ENCODE results near the gene CGB2. TPM values are rescaled to one million over a fixed set of nuclear protein-coding genes. Genes with fewer than 3 reads are reported as not detected.
A peak's percentile ranks its signal among the peaks of the same experiment; 100 is the strongest.

The CGB2 gene
- total and polyA plus RNA-seq, 4 experiments from 2014 or later = not detected

- no peaks in the 10 kb centered on the region for H3K9me3 ChIP-seq (ENCODE audit: control insufficient read depth in 1 of 2, low read length in 2 of 2)
These were observed 24.8 kb upstream of the CGB2 start for GRCh38 chr19:49006905-49007304.

GRCh38 chr19:49009828-49010227, 21.9 kb upstream of the CGB2 start:
- H3K36me3 Mint-ChIP-seq = peaks cover 18 to 44% of the 10 kb centered on the region in 2 donors
- POLR2A ChIA-PET (ENCODE audit: partially characterized antibody) = interaction anchor here (0.9 kb wide), 1 partner anchor 9 kb away, joined by 3 read pairs; no protein-coding TSS in a partner anchor
- intact Hi-C loops (cut with micrococcal nuclease) = no loop called here

More at GRCh38 chr19:49006905-49007304, 24.8 kb upstream of the CGB2 start:
- no peak for DNase-seq
- no peaks in the 10 kb centered on the region for H3K4me1 Mint-ChIP-seq
- no peak overlapping the region for H3K27ac Mint-ChIP-seq
- no peaks in the 10 kb centered on the region for H3K27me3 Mint-ChIP-seq
- H3K4me3 Mint-ChIP-seq = no peak overlapping the region
- H3K9me3 Mint-ChIP-seq = no peaks in the 10 kb centered on the region
- Histone ChIP-seq H3K4me1 (ENCODE audit: insufficient read depth, low read length) (no peaks in the 10 kb centered on the region), H3K27me3 (ENCODE audit: insufficient read depth, low read length) (no peaks in the 10 kb centered on the region), H3K36me3 (ENCODE audit: insufficient read depth, low read length) (peaks cover 17% of the 10 kb centered on the region), H3K4me3 (ENCODE audit: low read length in 2 of 2) (no peak overlapping the region), H3K27ac (ENCODE audit: low read depth, low read length) (no peak overlapping the region)
- intact Hi-C loops (cut with micrococcal nuclease) = no loop called here
- CTCF ChIA-PET (ENCODE audit: partially characterized antibody) = no interaction called here
- peaks cover 21 to 43% of the 10 kb centered on the region in 2 donors for H3K36me3 Mint-ChIP-seq
- POLR2A ChIA-PET (ENCODE audit: partially characterized antibody) = no interaction called here

GRCh38 chr19:49010453-49010852, 21.2 kb upstream of the CGB2 start:
- H3K27me3 Mint-ChIP-seq = no peaks in the 10 kb centered on the region
- peaks cover 14 to 45% of the 10 kb centered on the region in 2 donors for H3K36me3 Mint-ChIP-seq
- no peaks in the 10 kb centered on the region for H3K9me3 Mint-ChIP-seq
- CTCF ChIA-PET (ENCODE audit: partially characterized antibody) = interaction anchor here (3.1 to 3.3 kb wide), 2 partner anchors 12 to 17 kb away, joined by 10 to 24 read pairs; partner anchors contain the start of genes GYS1 and RUVBL2
- Histone ChIP-seq H3K36me3 (ENCODE audit: insufficient read depth, low read length) (peaks cover 19% of the 10 kb centered on the region), H3K27me3 (ENCODE audit: insufficient read depth, low read length) (no peaks in the 10 kb centered on the region), H3K27ac (ENCODE audit: low read depth, low read length) (no peak overlapping the region), H3K9me3 (ENCODE audit: control insufficient read depth in 1 of 2, low read length in 2 of 2) (no peaks in the 10 kb centered on the region), H3K4me1 (ENCODE audit: insufficient read depth, low read length) (no peaks in the 10 kb centered on the region), H3K4me3 (ENCODE audit: low read length in 2 of 2) (no peak overlapping the region)
- no peak for DNase-seq
- H3K4me1 Mint-ChIP-seq = no peaks in the 10 kb centered on the region
- POLR2A ChIA-PET (ENCODE audit: partially characterized antibody) = interaction anchor here (0.9 kb wide), 1 partner anchor 8 kb away, joined by 3 read pairs; no protein-coding TSS in a partner anchor
- H3K4me3 Mint-ChIP-seq = no peak overlapping the region
- intact Hi-C loops (cut with micrococcal nuclease) = no loop called here
- no peak overlapping the region for H3K27ac Mint-ChIP-seq

More at GRCh38 chr19:49009828-49010227, 21.9 kb upstream of the CGB2 start:
- peaks cover 24% of the 10 kb centered on the region for H3K36me3 ChIP-seq (ENCODE audit: insufficient read depth, low read length)
- no peaks in the 10 kb centered on the region for H3K27me3 ChIP-seq (ENCODE audit: insufficient read depth, low read length)
- CTCF ChIA-PET (ENCODE audit: partially characterized antibody) = interaction anchor here (3.1 to 3.3 kb wide), 2 partner anchors 11 to 16 kb away, joined by 10 to 24 read pairs; partner anchors contain the start of genes GYS1 and RUVBL2
- H3K4me3 ChIP-seq (ENCODE audit: low read length in 2 of 2) = no peak overlapping the region
- H3K27me3 Mint-ChIP-seq = no peaks in the 10 kb centered on the region
- H3K9me3 ChIP-seq (ENCODE audit: control insufficient read depth in 1 of 2, low read length in 2 of 2) = no peaks in the 10 kb centered on the region
- no peaks in the 10 kb centered on the region for H3K4me1 Mint-ChIP-seq
- H3K27ac ChIP-seq (ENCODE audit: low read depth, low read length) = no peak overlapping the region
- no peak for DNase-seq
- H3K9me3 Mint-ChIP-seq = no peaks in the 10 kb centered on the region
- no peak overlapping the region for H3K27ac Mint-ChIP-seq
- no peaks in the 10 kb centered on the region for H3K4me1 ChIP-seq (ENCODE audit: insufficient read depth, low read length)
- H3K4me3 Mint-ChIP-seq = no peak overlapping the region

GRCh38 chr19:49011194-49011593, 20.5 kb upstream of the CGB2 start:
- H3K4me3 ChIP-seq (ENCODE audit: low read length in 2 of 2) = no peak overlapping the region
- peaks cover 14 to 43% of the 10 kb centered on the region in 2 donors for H3K36me3 Mint-ChIP-seq
- H3K27me3 Mint-ChIP-seq = no peaks in the 10 kb centered on the region
- intact Hi-C loops (cut with micrococcal nuclease) = no loop called here
- peaks cover 19% of the 10 kb centered on the region for H3K36me3 ChIP-seq (ENCODE audit: insufficient read depth, low read length)
- no peaks in the 10 kb centered on the region for H3K27me3 ChIP-seq (ENCODE audit: insufficient read depth, low read length)
- DNase-seq = no peak
- H3K27ac ChIP-seq (ENCODE audit: low read depth, low read length) = no peak overlapping the region
- ChIA-PET POLR2A (ENCODE audit: partially characterized antibody) (no interaction called here), CTCF (ENCODE audit: partially characterized antibody) (interaction anchor here (3.1 kb wide), 1 partner anchor 18 kb away, joined by 10 read pairs; the partner anchor contains the start of genes GYS1 and RUVBL2)
- H3K9me3 Mint-ChIP-seq = no peaks in the 10 kb centered on the region
- no peak overlapping the region for H3K27ac Mint-ChIP-seq
- no peak overlapping the region for H3K4me3 Mint-ChIP-seq
- no peaks in the 10 kb centered on the region for H3K4me1 Mint-ChIP-seq
- no peaks in the 10 kb centered on the region for H3K4me1 ChIP-seq (ENCODE audit: insufficient read depth, low read length)
- H3K9me3 ChIP-seq (ENCODE audit: control insufficient read depth in 1 of 2, low read length in 2 of 2) = no peaks in the 10 kb centered on the region

- Mint-ChIP-seq H3K4me3 (no peak overlapping the region), H3K27ac (peak overlapping the region in 3 of 7 donors; percentile 47 to 73 (median 57)), H3K36me3 (peaks cover 14 to 34% of the 10 kb centered on the region in 2 donors), H3K4me1 (peaks cover 6 to 17% (median 8%) of the 10 kb centered on the region in 4 donors), H3K9me3 (no peaks in the 10 kb centered on the region), H3K27me3 (peaks cover 0 to 3% of the 10 kb centered on the region in 2 donors)
- POLR2A ChIA-PET (ENCODE audit: partially characterized antibody) = interaction anchor here (0.6 kb wide), 1 partner anchor 11 kb away, joined by 4 read pairs; no protein-coding TSS in a partner anchor
- no peak for DNase-seq
- Histone ChIP-seq H3K36me3 (ENCODE audit: insufficient read depth, low read length) (peaks cover 12% of the 10 kb centered on the region), H3K4me1 (ENCODE audit: insufficient read depth, low read length) (peaks cover 10% of the 10 kb centered on the region), H3K27me3 (ENCODE audit: insufficient read depth, low read length) (no peaks in the 10 kb centered on the region), H3K9me3 (ENCODE audit: control insufficient read depth in 1 of 2, low read length in 2 of 2) (no peaks in the 10 kb centered on the region), H3K27ac (ENCODE audit: low read depth, low read length) (no peak overlapping the region), H3K4me3 (ENCODE audit: low read length in 2 of 2) (no peak overlapping the region)
- CTCF ChIA-PET (ENCODE audit: partially characterized antibody) = interaction anchor here (1.1 to 1.8 kb wide), 3 partner anchors 15 to 21 kb away, joined by 5 to 6 read pairs (median 6); partner anchors contain the start of genes GYS1 and RUVBL2
- intact Hi-C loops (cut with micrococcal nuclease) = no loop called here
These were observed 17.4 kb upstream of the CGB2 start for GRCh38 chr19:49014123-49014869.

GRCh38 chr19:49014870-49015255, 16.8 kb upstream of the CGB2 start:
- ChIA-PET CTCF (ENCODE audit: partially characterized antibody) (no interaction called here), POLR2A (ENCODE audit: partially characterized antibody) (no interaction called here)
- H3K4me3 Mint-ChIP-seq = no peak overlapping the region
- peaks cover 0 to 3% of the 10 kb centered on the region in 2 donors for H3K27me3 Mint-ChIP-seq
- no peak overlapping the region for H3K27ac ChIP-seq (ENCODE audit: low read depth, low read length)
- no peak overlapping the region for H3K4me3 ChIP-seq (ENCODE audit: low read length in 2 of 2)
- no peak for DNase-seq
- H3K4me1 ChIP-seq (ENCODE audit: insufficient read depth, low read length) = peaks cover 10% of the 10 kb centered on the region
- peaks cover 6 to 22% (median 12%) of the 10 kb centered on the region in 4 donors for H3K4me1 Mint-ChIP-seq
- intact Hi-C loops (cut with micrococcal nuclease) = no loop called here
- no peaks in the 10 kb centered on the region for H3K9me3 Mint-ChIP-seq
- H3K36me3 Mint-ChIP-seq = peaks cover 14 to 31% of the 10 kb centered on the region in 2 donors
- H3K36me3 ChIP-seq (ENCODE audit: insufficient read depth, low read length) = peaks cover 12% of the 10 kb centered on the region
- peak overlapping the region in 1 of 7 donors; percentile 13 for H3K27ac Mint-ChIP-seq
- H3K27me3 ChIP-seq (ENCODE audit: insufficient read depth, low read length) = no peaks in the 10 kb centered on the region
- no peaks in the 10 kb centered on the region for H3K9me3 ChIP-seq (ENCODE audit: control insufficient read depth in 1 of 2, low read length in 2 of 2)

GRCh38 chr19:49016067-49016839, 15.4 kb upstream of the CGB2 start:
- no peak overlapping the region for H3K27ac ChIP-seq (ENCODE audit: low read depth, low read length)
- H3K27me3 Mint-ChIP-seq = peaks cover 0 to 3% of the 10 kb centered on the region in 2 donors
- H3K4me3 Mint-ChIP-seq = peak overlapping the region in 2 of 8 donors; percentile 43 to 65
- no peak overlapping the region for H3K4me3 ChIP-seq (ENCODE audit: low read length in 2 of 2)
- H3K36me3 Mint-ChIP-seq = peaks cover 7 to 24% of the 10 kb centered on the region in 2 donors
- H3K27me3 ChIP-seq (ENCODE audit: insufficient read depth, low read length) = no peaks in the 10 kb centered on the region
- no peak for DNase-seq
- H3K36me3 ChIP-seq (ENCODE audit: insufficient read depth, low read length) = peaks cover 12% of the 10 kb centered on the region
- intact Hi-C loops (cut with micrococcal nuclease) = no loop called here
- ChIA-PET CTCF (ENCODE audit: partially characterized antibody) (interaction anchor here (0.7 kb wide), 1 partner anchor 19 kb away, joined by 3 read pairs; no protein-coding TSS in a partner anchor), POLR2A (ENCODE audit: partially characterized antibody) (no interaction called here)
- peaks cover 23% of the 10 kb centered on the region for H3K4me1 ChIP-seq (ENCODE audit: insufficient read depth, low read length)
- no peaks in the 10 kb centered on the region for H3K9me3 ChIP-seq (ENCODE audit: control insufficient read depth in 1 of 2, low read length in 2 of 2)
- no peaks in the 10 kb centered on the region for H3K9me3 Mint-ChIP-seq
- H3K27ac Mint-ChIP-seq = peak overlapping the region in 1 of 7 donors; percentile 66
- H3K4me1 Mint-ChIP-seq = peaks cover 13 to 36% (median 21%) of the 10 kb centered on the region in 4 donors

Measured in CD4-positive, alpha-beta memory T cell (primary cell).